Placental pericyte (primary cell): Measurements from ENCODE around the gene FITM2. TPM values are rescaled to one million over a fixed set of nuclear protein-coding genes. Genes with fewer than 3 reads are reported as not detected.

Experiments
- small RNA-seq: library from RNA; depleted of rRNA; stranded (forward); fragments of <200 nt; gene quantifications from one replicate; pipeline ENCODE3, GENCODE V24; 2012; ENCODE audit warnings: low replicate concordance
- total RNA-seq: library from RNA; depleted of rRNA; stranded (reverse); fragments of >200 nt; gene quantifications from 2 replicates; pipeline ENCODE4 v1.2.3, GENCODE V29; 2012

FITM2 gene
- 3.5 and 9.6 TPM in 2 replicates for total RNA-seq

GRCh38 chr20:44310664-44311639 lies at the start of gene FITM2:
Gene FITM2 (minus strand): TSS chr20:44311202. CDS start chr20:44311148, 54 bp downstream.

GRCh38 chr20:44355498-44356352 lies 44.7 kb upstream of the FITM2 start, which contains the start of gene HNF4A:
Gene HNF4A (plus strand): TSS chr20:44355699. CDS start chr20:44355805, 106 bp downstream.

GRCh38 chr20:44336725-44337380 lies 25.9 kb upstream of the FITM2 start, which contains the start of gene R3HDML:
Gene R3HDML (plus strand): TSS chr20:44337043. CDS start chr20:44337158, 115 bp downstream.

Small RNA genes within 50 kb of the gene (small RNA-seq; reads per million reads assigned to genes)
- not detected for gene RF00019

Other genes with a start within 250 kb of the FITM2 start
- gene JPH2, start 124.0 kb downstream of the FITM2 start, total RNA-seq = 1.3 and 16.3 TPM in 2 replicates
- gene OSER1, start 100.4 kb downstream of the FITM2 start, total RNA-seq = 41.4 and 47.7 TPM in 2 replicates
- not detected in 2 replicates for gene GDAP1L1, start 63.9 kb downstream of the FITM2 start, total RNA-seq
- not detected in 2 replicates for gene R3HDML, start 25.8 kb upstream of the FITM2 start, total RNA-seq
- not detected in 2 replicates for gene HNF4A, start 44.5 kb upstream of the FITM2 start, total RNA-seq
- 8.1 and 19.9 TPM in 2 replicates for gene TTPAL, start 164.7 kb upstream of the FITM2 start, total RNA-seq
- 166 and 199 TPM in 2 replicates for gene SERINC3, start 210.9 kb upstream of the FITM2 start, total RNA-seq